ENCODE measurements around the gene PLA2G7. TPM values are rescaled to one million over a fixed set of nuclear protein-coding genes. Genes with fewer than 3 reads are reported as not detected.

PLA2G7 gene
- total RNA-seq, 4 donors from 2014 or later = 1.5 to 4.8 (median 1.6) TPM; not detected in 1

DNA sequence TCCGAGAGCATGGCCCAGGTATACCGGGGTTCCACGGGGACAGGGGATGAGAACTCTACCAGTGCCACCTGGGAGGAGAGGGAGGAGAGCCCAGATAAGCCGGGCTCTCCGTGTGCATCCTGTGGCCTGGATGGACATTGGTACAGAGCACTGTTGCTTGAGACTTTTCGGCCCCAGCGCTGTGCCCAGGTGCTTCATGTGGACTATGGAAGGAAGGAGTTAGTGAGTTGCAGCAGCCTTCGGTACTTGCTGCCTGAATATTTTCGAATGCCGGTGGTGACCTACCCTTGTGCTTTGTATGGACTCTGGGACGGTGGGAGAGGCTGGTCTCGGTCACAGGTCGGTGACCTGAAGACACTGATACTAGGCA, 46.2 kb downstream of the PLA2G7 start:
- Histone ChIP-seq H3K27me3 (no peaks in the 10 kb centered on the region), H3K9me3 (peaks cover 0 to 6% (median 0%) of the 10 kb centered on the region in 4 donors), H3K4me3 (no peak overlapping the region), H3K27ac (no peak overlapping the region), H3K4me1 (no peaks in the 10 kb centered on the region), H3K36me3 (no peaks in the 10 kb centered on the region)
- DNase-seq (ENCODE audit: low spot score in 2 of 2) = no peak
- 93 to 96% methylated on average over 12 to 13 of the region's 13 CpGs for WGBS, 2 donors
- TF ChIP-seq POLR2A (IDR thresholded peaks at IDR 0.05) = no peak
- TF ChIP-seq, protein P1, sequence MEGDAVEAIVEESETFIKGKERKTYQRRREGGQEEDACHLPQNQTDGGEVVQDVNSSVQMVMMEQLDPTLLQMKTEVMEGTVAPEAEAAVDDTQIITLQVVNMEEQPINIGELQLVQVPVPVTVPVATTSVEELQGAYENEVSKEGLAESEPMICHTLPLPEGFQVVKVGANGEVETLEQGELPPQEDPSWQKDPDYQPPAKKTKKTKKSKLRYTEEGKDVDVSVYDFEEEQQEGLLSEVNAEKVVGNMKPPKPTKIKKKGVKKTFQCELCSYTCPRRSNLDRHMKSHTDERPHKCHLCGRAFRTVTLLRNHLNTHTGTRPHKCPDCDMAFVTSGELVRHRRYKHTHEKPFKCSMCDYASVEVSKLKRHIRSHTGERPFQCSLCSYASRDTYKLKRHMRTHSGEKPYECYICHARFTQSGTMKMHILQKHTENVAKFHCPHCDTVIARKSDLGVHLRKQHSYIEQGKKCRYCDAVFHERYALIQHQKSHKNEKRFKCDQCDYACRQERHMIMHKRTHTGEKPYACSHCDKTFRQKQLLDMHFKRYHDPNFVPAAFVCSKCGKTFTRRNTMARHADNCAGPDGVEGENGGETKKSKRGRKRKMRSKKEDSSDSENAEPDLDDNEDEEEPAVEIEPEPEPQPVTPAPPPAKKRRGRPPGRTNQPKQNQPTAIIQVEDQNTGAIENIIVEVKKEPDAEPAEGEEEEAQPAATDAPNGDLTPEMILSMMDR (IDR thresholded peaks at IDR 0.05) = no peak
- no peak for TF ChIP-seq EP300 (IDR thresholded peaks at IDR 0.05)

DNA sequence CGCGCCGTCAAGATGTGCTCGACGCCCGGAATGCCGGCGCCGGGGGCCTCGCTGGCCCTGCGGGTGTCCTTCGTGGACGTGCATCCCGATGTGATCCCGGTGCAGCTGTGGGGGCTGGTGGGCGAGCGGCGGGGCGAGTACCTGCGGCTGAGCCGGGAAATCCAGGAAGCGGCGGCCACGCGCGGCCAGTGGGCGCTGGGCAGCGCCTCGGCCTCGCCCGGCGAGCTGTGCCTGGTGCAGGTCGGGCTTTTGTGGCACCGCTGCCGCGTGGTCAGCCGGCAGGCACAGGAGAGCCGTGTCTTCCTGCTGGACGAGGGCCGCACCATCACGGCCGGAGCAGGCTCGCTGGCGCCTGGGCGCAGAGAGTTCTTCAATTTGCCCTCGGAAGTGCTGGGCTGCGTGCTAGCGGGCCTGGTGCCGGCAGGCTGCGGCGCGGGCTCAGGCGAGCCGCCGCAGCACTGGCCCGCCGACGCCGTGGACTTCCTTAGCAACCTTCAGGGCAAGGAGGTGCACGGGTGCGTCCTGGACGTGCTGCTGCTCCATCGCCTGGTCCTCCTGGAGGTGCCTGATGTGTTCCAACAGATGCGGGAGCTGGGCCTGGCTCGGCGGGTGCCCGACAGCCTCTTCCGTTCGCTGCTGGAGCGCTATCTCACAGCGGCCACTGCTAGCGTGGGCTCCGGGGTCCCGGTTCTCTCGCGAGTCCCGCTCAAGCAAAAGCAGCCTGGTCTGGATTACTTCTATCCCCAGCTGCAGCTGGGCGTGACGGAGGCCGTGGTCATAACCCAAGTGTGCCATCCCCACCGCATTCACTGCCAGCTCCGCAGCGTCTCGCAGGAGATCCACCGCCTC, 46.8 kb downstream of the PLA2G7 start:
- Histone ChIP-seq H3K4me1 (no peaks in the 10 kb centered on the region), H3K27me3 (no peaks in the 10 kb centered on the region), H3K36me3 (no peaks in the 10 kb centered on the region), H3K27ac (no peak overlapping the region), H3K9me3 (peaks cover 0 to 6% (median 0%) of the 10 kb centered on the region in 4 donors), H3K4me3 (no peak overlapping the region)
- DNase-seq (ENCODE audit: low spot score in 2 of 2) = no peak
- TF ChIP-seq POLR2A (IDR thresholded peaks at IDR 0.05) (no peak), EP300 (IDR thresholded peaks at IDR 0.05) (no peak)
- TF ChIP-seq, protein P1 (IDR thresholded peaks at IDR 0.05) = no peak
- WGBS, 2 donors = 92 to 97% methylated on average over 41 to 74 of the region's 85 CpGs

DNA sequence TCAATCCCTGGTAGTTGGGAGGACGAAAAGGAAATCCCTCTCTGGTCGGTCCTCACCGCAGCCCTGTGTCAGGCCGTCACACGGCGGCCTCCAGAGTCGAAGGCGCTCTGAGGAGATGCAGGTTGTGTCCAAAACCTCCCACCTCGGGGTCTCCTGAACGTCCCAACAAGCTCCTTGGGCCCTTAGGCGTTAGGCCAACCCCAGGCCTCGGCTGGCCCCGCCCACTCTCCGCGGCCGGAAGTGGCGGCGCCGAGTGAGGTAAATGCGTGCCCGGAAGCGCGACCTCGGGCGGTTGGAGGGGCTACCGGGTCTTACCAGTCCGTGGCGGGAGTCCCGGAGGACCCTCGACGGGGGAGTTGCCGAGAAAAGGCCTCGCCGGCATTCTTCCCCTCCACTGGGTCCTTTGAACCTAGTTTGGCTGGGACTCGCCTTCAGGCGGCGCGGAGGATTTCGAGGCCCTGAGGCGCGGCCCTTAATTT, 47.5 kb downstream of the PLA2G7 start, which contains the start of gene TDRD6:
TSS of gene TDRD6 (plus strand) at position 267 of the 479 bp plus-strand sequence. CDS start 244 bp downstream, outside the sequence.
- 93 to 96% methylated on average over 40 to 41 of the region's 41 CpGs for WGBS, 2 donors

DNA sequence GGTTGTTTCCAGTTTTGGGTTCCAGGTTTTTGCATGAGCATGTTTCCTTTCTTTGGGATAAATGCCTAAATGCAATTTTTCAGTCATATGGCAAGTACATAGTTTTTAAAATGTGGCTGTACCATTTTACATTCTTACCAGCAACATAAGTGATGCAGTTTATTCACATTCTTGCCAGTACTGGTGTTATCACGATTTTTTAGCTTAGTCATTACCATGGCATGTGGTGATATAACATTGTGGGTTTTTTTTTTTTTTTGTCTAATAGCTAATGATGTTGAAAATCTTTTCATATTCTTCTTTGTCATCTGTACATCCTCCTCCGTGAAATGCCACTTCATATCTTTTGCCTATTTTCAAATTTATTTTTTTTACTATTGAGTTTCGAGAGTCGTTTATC, 50.4 kb downstream of the PLA2G7 start:
- H3K4me3 ChIP-seq = no peak overlapping the region
- TF ChIP-seq POLR2A (IDR thresholded peaks at IDR 0.05) = no peak
- TF ChIP-seq, protein P1 (IDR thresholded peaks at IDR 0.05) = no peak
- no peak for TF ChIP-seq EP300 (IDR thresholded peaks at IDR 0.05)
- no peaks in the 10 kb centered on the region for H3K27me3 ChIP-seq
- H3K9me3 ChIP-seq = peaks cover 0 to 6% (median 0%) of the 10 kb centered on the region in 4 donors
- DNase-seq (ENCODE audit: low spot score in 2 of 2) = no peak
- H3K36me3 ChIP-seq = peaks cover 0 to 7% (median 0%) of the 10 kb centered on the region in 3 donors
- H3K4me1 ChIP-seq = no peaks in the 10 kb centered on the region
- WGBS, 2 donors = 77 to 83% methylated on average over 4 of the region's 4 CpGs
- no peak overlapping the region for H3K27ac ChIP-seq

More for the DNA sequence above, 47.5 kb downstream of the PLA2G7 start, which contains the start of gene TDRD6:
- Histone ChIP-seq H3K4me1 (no peaks in the 10 kb centered on the region), H3K36me3 (peaks cover 0 to 2% (median 0%) of the 10 kb centered on the region in 3 donors), H3K27me3 (no peaks in the 10 kb centered on the region), H3K27ac (no peak within 1 kb of the TSS), H3K9me3 (peaks cover 0 to 6% (median 0%) of the 10 kb centered on the region in 4 donors), H3K4me3 (no peak within 1 kb of the TSS)
- TF ChIP-seq EP300 (IDR thresholded peaks at IDR 0.05) (no peak), POLR2A (IDR thresholded peaks at IDR 0.05) (no peak)
- TF ChIP-seq, protein P1 (IDR thresholded peaks at IDR 0.05) = no peak
- no peak for DNase-seq (ENCODE audit: low spot score in 2 of 2)

DNA sequence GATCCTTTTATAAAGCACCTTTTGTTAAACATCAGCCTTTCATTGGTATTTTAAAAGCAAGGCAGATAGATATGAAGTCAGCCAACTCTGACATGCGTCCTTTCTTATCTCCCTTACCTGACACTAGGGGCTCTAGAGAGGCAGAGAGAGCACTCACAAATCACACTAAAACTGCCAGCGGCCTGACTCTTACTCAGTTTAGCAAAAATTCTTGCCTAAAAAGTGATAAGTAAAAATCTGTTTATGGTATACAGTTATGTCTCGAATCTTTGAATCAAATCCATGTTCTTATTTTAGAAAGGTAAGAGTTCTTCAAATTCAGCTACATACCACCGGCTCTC, 57.9 kb downstream of the PLA2G7 start:
- 77 to 80% methylated on average over 4 of the region's 4 CpGs for WGBS, 2 donors
- H3K4me1 ChIP-seq = no peaks in the 10 kb centered on the region
- no peaks in the 10 kb centered on the region for H3K9me3 ChIP-seq
- TF ChIP-seq POLR2A (IDR thresholded peaks at IDR 0.05) (no peak), EP300 (IDR thresholded peaks at IDR 0.05) (no peak)
- TF ChIP-seq, protein P1 (IDR thresholded peaks at IDR 0.05) = no peak
- H3K36me3 ChIP-seq = peaks cover 0 to 44% (median 0%) of the 10 kb centered on the region in 3 donors
- H3K27ac ChIP-seq = no peak overlapping the region
- no peaks in the 10 kb centered on the region for H3K27me3 ChIP-seq
- H3K4me3 ChIP-seq = no peak overlapping the region
- no peak for DNase-seq (ENCODE audit: low spot score in 2 of 2)

Data from tibial nerve (tissue), 4 donors.